Umbilical cord (tissue), 2 donors: ENCODE measurements around the gene PDE4D. TPM values are rescaled to one million over a fixed set of nuclear protein-coding genes. Genes with fewer than 3 reads are reported as not detected.
"Not testable (repeated sequence)": the region's sequence is repeated elsewhere in the genome, so short reads cannot be mapped to it uniquely, and the experiment has no call there.

Experiments used
- DNase-seq: peaks from one replicate; pipeline ENCODE4 v3.0.0-alpha.2; 2015; ENCODE audit warnings: low spot score
- total RNA-seq: library from RNA; depleted of rRNA; stranded (reverse); fragments of >200 nt; gene quantifications from one replicate; pipeline ENCODE4 v1.2.3, GENCODE V29; 2014; ENCODE audit warnings: low replicate concordance; ENCODE audit not compliant: insufficient read depth

PDE4D gene
- total RNA-seq, 1 donor from 2014 or later: 283 TPM

DNA sequence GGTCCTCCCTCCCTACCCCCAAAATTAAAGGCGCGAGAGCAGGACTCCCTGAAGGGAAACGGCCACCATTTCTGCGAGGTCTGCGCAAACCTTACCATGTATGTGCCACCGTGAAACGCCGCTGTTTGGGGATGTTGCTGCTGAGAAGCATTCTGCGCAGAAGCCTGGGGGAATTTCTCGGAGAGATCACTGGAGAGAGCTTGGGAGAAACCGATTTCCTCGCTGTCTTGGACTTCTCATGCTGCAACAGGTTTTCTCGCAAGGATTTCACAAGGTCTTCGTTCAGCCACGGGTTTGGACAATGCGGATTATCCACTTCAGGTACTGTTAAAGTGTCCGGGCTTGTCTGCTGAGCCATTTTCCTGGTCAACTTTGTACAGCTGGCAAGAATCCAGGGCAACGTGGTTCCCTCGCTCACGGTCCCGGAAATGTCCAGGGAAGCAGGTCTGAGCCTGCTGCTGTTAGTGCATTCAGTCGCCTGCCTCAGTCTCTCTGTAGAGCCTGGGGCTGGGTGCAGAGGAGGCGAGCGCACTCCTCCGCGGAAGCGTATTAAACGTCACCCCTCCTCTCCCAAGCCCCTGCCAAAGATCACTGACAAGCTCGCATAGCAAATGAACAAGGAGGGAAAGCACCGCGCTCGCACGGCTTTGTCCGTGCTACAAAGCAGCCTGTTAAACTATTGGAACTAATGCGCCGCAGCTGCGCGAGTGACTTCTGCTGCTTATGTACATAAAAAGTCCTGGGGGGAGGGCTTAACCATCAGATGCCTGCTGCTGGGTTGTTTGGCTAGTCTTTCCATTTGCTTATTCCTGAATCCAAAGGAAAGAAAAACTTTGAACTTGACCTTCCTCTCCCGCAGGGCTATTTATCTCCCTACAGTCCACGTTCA is 125.1 kb downstream of the PDE4D start:
- peak; percentile 90 for DNase-seq

DNA sequence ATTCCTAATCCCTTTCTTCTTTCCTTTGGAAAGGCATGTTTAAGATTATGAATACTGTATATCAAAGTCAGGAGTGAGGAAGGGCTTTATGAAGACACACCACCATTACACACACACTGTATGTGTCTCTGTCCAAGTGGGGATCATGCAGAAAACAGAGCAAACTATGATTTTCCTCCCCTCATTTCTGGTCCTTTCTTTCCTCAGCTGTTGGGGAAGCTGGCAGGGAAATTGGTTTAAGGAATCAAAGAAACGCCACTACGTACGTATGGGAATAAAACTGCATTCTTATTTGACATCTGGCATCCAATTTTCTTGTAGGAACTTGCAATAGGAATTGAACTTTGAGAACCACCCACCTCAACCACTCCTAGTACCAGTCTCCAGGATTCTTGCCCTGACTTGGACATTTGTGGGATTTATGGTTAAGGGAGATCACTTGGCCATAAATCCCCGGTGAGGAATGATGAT is 125.8 kb downstream of the PDE4D start:
- peak; percentile 63 for DNase-seq

DNA sequence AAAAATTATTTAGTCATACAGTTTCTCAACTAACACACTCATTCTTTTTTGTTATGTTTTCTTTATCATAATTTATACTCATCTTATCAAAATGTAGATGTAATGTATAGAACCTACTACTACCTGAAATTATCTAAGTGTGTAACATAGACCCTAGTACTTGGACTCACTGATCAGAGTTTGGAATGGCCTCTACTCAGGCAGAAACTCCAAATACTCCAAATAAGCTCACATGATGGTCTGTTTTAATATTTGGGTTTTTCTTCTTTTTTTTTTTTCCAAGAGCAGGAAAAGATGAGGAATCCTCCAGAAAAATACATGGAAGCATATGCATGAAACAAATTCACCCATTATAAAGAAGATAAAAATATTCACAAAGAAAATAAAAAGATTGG is 126.3 kb downstream of the PDE4D start:
- DNase-seq: no peak

DNA sequence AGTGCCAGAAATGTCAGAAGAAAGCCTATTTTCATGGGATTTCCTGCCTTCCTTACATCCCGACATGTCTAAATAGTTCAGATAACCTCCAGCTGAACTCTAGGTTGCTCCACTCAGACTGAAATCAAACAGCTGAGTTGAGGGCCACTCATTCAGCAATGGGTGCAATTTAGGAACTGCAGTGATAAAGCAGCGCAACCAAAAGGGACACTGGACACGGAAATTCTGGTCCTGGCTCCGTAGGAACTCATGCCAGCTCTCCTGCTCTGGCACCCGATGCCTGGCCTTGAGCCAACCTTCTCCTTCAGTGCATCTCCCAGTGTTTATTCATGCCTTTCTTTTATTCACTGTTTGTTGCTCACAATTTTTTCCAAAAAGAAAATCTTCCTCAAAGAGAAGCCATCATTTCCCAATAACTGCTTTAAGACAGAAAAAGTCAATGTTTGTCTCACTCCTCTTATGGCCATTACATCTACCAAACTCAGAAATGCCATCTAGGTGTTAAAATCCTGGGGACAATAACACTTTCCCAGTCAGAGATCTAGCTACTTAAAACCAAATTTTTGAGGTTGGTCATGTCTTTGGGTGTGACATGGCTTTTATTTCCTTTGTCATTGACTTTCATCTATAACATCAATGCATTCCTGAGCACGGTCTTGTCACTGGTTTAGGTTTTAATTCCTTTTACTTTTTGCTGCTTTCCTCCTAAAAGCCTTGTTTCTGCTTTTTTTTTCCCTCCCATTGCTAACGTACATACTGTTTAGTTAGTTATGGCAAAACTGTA is 126.9 kb downstream of the PDE4D start:
- DNase-seq: peak; percentile 58

DNA sequence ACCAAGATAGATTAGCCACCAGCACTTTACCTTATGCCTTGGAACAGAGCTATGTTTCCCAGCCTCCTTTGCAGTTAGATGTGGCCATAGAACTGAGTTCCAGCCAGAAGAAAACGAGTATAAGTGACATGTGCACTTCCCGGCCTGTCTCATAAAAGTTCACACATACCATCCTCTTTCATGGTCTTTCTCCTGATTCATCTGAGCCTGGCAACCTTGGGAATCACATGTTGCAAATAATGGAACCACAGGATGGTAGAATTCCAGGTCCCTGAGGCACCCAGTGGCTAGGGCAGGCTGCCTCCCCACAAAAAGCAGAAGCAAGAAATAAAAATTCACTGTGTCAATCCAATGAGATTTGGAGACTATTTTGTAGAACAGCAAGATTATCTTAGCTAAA is 128.1 kb downstream of the PDE4D start:
- DNase-seq: no peak

DNA sequence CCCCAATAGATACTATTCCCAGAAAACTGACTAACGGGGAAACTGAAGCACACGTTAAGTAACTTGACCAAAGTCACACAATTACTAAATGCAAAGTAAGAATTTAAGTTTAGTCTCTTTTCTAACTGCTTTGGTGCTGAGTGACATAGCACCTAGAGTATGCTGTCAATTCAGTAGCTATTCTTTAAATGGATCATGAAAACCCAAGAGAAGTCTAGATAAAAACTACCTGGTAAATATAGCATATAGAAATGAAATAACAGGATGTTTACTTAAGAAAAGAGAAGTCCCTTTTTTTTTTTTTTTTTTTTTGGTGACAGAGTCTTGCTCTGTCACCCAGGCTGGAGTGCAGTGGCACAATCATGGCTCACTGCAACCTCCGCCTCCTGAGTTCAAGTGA is 129.2 kb downstream of the PDE4D start:
- no peak for DNase-seq

DNA sequence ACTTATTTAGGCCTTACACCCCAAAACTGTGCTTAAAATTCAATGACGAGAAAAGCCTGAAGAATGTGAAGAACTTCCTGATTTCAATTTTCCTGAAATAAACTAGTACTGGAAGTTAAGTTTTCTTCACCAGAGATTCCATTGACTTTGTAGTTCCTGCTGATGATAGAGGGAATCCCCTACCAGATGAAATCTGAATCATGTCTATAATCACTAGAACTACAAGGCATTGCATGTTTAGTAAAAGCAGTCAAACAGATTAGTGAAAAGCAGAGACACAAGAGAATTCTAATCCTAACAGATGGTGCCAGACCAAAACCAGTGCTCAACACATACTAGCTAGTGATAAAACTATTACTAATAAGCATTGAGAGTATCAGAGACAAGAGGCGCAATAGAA is 130.0 kb downstream of the PDE4D start:
- peak; percentile 34 for DNase-seq

DNA sequence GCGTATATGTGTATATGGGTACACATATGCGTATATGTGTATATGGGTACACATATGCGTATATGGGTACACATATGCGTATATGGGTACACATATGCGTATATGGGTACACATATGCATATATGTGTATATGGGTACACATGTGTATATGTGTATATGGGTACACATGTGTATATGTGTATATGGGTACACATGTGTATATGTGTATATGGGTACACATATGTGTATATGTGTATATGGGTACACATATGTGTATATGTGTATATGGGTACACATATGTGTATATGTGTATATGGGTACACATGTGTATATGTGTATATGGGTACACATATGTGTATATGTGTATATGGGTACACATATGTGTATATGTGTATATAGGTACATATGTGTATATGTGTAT is 131.3 kb downstream of the PDE4D start:
- DNase-seq: not testable (repeated sequence)

DNA sequence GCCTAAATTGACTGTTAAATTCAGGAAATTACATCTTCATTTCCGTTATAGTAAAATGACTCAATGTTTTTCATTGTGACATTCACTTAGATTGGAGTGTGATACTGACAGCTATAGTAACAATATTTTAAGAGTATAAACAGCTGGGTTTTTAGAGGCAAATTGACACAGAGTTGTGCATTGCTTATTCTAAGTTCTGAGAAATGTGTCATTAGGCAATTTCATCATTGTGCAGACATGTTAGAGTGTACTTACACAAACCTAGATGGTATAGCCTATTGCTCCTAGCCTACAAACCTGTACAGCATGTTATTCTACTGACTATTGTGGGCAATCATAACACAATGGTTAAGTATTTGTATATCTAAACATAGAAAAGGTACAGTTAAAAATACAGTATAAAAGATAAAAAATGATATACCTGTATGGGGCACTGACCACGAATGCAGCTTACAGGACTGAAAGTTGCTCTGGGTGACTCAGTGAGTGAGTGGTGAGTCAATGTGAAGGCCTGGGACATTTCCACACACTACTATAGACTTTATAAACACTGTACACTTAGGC is 132.7 kb downstream of the PDE4D start:
- DNase-seq: no peak

DNA sequence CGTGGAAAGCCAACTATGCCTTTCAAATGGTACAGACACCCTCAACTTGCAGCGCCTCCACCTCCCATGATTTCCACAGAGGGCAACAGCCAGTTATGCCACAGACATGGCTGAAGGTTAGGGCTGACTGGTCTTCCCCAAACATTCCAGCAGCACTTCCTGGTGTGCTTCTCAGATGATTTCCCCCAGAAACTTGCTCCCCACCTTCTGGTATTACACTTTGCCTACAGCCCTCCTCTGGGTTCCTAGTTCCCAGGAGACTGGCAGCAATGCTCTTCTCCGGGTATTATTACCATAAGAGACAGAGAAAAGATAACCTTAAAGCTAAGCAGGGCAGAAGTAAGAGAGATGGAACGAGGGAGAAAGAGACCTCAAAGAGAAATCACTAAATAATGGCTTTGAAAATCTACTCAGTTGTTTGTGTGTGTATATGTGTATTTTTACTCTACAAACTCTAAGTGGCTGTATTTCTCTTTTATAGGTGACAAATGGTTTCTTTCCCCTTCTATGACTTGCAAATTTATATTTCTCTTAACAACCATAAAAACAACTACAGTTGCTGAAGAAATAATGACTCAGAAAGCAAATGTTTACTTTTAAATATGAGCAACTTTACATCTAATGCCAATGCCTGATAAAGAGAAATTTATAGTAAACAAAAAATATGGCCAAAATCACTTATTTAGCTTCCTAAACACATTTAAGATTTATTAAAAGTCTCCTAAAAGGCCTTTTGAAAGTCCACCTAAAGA is 133.8 kb downstream of the PDE4D start:
- no peak for DNase-seq

DNA sequence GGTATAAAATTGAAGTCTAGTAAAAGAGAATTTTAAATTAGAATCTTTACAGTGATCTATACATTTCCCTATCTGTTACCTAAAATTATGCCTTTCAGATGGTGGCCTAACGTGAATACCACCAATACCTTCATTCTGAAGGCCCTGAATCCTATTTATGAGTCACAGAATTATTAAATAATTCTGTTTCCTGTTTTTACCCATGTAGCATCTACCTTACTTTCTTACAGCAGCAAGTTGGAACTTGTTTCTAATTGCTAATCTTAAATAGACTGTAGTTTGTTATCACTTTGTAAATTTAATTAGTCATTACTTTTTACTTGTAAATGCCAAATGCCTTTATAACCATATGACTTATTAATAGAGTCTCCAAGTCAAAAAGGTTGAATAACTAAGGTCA is 135.0 kb downstream of the PDE4D start:
- DNase-seq: no peak

DNA sequence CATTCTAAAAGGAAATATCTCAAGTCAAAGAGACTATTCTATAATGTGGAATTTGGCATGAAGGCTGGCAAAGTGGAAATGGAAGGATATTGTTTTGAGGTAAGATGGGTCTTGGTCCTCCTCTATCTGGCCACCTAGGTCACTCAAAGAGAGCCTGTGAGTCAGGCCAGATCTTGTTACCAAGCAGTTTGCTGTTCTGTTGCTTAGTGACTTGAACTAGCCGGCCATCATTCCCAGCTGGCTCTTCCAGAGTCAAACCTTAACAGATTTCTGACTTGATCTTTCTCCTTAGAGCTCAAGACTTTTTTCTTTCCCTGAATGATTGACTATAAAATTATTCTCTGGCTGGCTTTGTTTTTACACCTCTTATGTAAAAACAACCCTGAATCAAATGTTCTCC is 136.1 kb downstream of the PDE4D start:
- DNase-seq: no peak

DNA sequence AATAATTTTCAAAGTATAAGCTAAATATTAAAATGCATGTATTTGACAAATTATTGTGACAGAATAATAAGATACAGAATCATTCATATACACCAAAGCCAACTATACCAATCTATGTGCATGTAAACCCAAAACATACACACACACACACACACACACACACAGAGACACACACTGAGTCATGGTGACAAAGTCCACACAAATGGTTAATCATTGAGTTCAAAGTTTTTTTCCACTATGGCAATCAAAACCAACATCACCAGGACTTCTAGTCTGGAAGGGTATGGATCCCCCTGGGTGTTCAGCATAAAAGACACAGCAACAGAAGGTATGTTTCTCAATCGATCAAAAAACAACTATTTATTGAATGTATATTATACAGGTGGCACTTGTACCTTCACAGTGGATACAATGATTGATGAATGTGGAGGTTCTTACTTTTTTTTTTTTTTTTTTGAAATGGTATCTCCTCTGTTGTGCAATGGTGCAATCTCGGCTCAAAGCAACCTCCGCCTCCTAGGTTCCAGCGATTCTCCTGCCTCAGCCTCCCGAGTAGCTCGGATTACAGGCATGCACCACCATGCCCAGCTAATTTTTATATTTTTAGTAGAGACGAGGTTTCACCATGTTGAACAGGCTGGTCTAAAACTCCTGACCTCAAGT is 137.0 kb downstream of the PDE4D start:
- no peak for DNase-seq

DNA sequence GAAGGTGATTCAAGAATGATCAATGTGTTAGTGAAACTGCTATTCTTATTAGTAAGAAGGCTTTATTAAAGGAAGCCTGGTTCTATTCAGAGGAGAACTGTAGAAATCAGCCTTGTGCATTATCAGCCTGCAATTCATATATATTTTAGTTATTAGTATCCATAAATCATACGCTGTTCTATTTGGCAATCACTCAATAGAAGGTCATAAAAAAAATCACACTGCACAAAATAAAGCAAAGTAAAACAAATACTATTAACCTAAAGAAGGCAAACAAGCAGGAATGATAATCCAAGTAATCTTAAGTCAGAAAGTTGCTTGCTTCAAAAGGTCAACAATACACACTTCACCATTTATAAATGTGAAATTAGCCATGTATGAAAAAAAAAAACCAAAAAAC is 138.1 kb downstream of the PDE4D start:
- DNase-seq: no peak

DNA sequence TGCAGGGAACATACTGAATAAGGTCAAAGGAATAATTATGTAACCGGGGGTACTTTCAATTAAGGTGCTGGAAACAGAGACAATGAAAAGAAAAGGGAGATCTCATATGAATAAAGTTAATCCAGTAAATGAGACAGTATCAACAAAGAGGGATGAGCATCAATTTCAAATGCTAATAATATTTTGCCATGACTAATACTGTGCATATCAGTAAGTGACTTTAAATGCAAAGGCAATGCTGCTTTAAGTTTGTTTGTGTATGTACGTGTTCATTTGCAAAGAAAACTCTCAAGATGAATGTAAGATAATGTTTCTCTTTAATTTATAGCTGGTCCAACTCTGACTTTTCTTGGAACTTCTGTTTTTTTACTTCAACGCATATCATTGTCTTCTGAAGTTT is 139.9 kb downstream of the PDE4D start:
- no peak for DNase-seq

DNA sequence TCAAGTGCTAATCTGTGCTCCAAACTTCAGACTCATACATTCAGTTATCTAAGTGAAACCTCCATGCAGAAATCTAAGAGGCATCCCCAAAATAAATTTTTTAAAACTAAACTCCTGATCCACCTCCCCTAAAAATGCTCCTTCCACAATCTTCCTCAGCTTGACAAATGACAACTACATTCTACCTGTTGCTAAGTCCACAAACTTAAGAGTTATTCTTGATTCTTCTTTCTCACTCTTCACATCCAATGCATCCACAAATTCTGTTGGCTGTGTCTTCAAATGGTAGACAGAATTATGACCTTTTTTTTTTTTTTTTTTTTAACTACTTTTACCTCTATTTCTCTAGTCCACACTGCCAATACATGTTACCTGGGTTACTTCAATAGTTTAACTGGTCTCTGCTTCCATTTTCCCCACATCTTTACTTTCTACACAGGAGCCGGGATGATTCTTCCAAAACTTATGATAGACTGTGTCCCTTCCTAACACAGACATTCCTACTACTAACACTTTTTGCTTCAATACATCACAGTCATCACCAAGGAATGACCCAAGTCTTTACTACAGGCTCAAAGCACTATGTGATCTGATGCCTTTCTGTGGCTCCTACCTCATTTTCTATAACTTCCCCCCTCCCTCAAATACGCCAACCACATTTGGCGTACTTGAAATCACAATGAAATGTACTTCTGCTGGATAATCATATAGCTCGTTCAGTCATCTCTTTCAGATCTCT is 143.6 kb downstream of the PDE4D start:
- DNase-seq: no peak

DNA sequence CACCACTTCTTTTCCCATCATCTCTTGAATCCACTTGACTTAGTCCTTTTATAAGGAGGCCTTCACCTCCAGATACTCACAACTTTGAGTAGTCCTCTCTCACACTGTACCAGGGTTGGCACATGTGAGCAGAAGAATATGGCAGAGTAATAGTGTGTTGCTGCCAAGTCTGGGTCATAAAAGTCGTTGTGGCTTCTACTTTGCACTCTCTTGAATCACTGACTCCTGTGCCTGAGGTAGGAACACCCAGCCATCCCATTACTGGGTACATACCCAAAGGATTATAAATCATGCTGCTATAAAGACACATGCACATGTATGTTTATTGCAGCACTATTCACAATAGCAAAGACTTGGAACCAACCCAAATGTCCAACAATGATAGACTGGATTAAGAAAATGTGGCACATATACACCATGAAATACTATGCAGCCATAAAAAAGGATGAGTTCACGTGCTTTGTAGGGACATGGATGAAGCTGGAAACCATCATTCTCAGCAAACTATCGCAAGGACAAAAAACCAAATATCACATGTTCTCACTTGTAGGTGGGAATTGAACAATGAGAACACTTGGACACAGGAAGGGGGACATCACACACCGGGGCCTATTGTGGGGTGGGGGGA is 145.4 kb downstream of the PDE4D start:
- not testable (repeated sequence) for DNase-seq

DNA sequence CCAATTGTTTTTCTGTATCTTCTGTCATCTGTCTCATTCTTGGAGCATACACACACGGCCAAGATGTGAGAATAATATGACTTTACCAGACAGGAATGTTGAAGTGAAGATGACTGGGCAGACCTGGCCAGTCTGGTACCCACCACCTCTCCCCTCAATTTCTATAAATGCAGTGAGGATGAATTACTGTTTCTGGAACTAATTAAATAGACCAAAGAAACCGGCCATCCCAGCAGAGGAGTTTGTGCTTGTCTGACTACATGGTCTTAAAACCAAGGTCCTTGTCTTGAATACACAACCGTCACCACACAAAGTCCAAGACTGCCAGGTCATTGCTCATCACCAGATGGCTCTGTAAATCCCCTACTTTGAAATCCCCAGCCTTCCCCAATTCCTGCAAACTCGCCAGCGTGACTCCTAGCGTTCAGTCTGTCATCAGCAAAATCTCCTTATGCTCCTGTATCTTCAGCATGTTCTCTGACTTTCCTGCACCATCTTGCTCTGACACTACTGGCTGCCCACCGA is 147.2 kb downstream of the PDE4D start:
- DNase-seq: peak; percentile 75

DNA sequence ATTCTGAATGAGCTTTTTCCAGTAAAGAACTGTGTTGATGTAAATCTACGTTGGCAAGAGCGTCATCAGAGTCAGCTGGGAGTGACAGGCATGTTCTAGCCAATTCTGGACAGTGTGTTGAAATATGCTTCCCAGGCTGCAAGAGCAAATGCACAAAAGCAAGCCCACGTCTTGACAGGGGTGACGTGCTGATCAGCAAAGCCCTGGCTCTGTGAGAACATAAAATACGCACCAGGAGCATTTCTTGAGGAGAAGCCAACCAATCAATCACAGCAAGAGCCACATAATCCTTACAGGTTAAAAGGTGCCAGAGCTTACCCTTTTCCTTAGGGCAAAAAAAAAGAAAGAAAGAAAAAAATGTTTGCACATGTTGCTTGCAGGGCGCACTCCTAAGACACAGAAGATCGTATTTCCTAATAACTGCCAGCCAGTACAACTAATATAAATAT is 148.1 kb downstream of the PDE4D start:
- DNase-seq: peak; percentile 94
